PC-9 (cell line): ENCODE data around the gene ETHE1. TPM values are rescaled to one million over a fixed set of nuclear protein-coding genes. Genes with fewer than 3 reads are reported as not detected.
A peak's percentile ranks its signal among the peaks of the same experiment; 100 is the strongest.

Experiments
- BruUV-seq: library from RNA; stranded (reverse); fragments of 400-500 nt; replicated peaks from 2 replicates; lab custom pipeline; 2021; lab: Mats Ljungman, UMichigan
- CTCF ChIA-PET: fragments of 300-600 bp; sonication (Branson Sonifier 250); formaldehyde crosslinking; loops from one replicate; lab custom pipeline; 2022; ENCODE audit warnings: antibody characterized with exemption; lab: Charles Lee
- POLR2A ChIA-PET: fragments of 300-600 bp; sonication (Branson Sonifier 250); formaldehyde crosslinking; loops from one replicate; lab custom pipeline; 2022; ENCODE audit warnings: antibody characterized with exemption; ENCODE audit not compliant: unreplicated experiment; lab: Charles Lee
- DNase-seq, 2 experiments: peaks; one replicate each; pipeline versions ENCODE4 v3.0.0 to v3.0.0-alpha.2; 2015 to 2022; ENCODE audit warnings: mixed read lengths in 1 of 2
- H2AFZ ChIP-seq: fragments of 200-600 bp; sonication (generic); 2 replicates; pipeline ENCODE4 v1.8.1; 2017; ENCODE audit warnings: antibody characterized with exemption
- H3F3A ChIP-seq: fragments of 200-600 bp; sonication (generic); 2 replicates; pipeline ENCODE4 v1.8.1; 2017; ENCODE audit warnings: antibody characterized with exemption, mild to moderate bottlenecking, low read depth; ENCODE audit not compliant: insufficient read depth
- H3K27ac ChIP-seq: fragments of 200-600 bp; sonication (generic); 2 replicates; pipeline ENCODE4 v1.6.1; 2016; ENCODE audit warnings: mixed run types
- H3K27me3 ChIP-seq: fragments of 200-600 bp; sonication (generic); 2 replicates; pipeline ENCODE4 v1.6.1; 2016; ENCODE audit warnings: low read depth, mixed run types; ENCODE audit not compliant: insufficient read depth
- H3K36me3 ChIP-seq: fragments of 200-600 bp; sonication (generic); 2 replicates; pipeline ENCODE4 v1.6.1; 2016; ENCODE audit warnings: low read depth, mixed run types
- H3K4me1 ChIP-seq: fragments of 200-600 bp; sonication (generic); replicated peaks from 2 replicates; pipeline ENCODE4 v1.6.1; 2016; ENCODE audit warnings: mixed run types; ENCODE audit not compliant: insufficient read depth
- H3K4me2 ChIP-seq: fragments of 200-600 bp; sonication (generic); 2 replicates; pipeline ENCODE4 v1.6.1; 2017; ENCODE audit warnings: mixed run types
- H3K4me3 ChIP-seq: fragments of 200-600 bp; sonication (generic); 2 replicates; pipeline ENCODE4 v1.6.1; 2016; ENCODE audit warnings: mixed run types
- H3K79me2 ChIP-seq: fragments of 200-600 bp; sonication (generic); 2 replicates; pipeline ENCODE4 v1.6.1; 2017; ENCODE audit warnings: low read depth, mixed run types
- H3K9me2 ChIP-seq: fragments of 200-600 bp; sonication (generic); 2 replicates; pipeline ENCODE4 v1.8.1; 2017; ENCODE audit warnings: mild to moderate bottlenecking; ENCODE audit not compliant: insufficient read depth
- H3K9me3 ChIP-seq: fragments of 200-600 bp; sonication (generic); 2 replicates; pipeline ENCODE4 v1.8.1; 2016; ENCODE audit warnings: low read depth; ENCODE audit not compliant: insufficient read depth
- H4K20me1 ChIP-seq: fragments of 200-600 bp; sonication (generic); 2 replicates; pipeline ENCODE4 v1.8.1; 2017; ENCODE audit not compliant: insufficient read depth
- EZH2 ChIP-seq: fragments of 200-600 bp; sonication (generic); IDR thresholded peaks from 2 replicates; pipeline ENCODE4 v1.8.0; 2017; ENCODE audit warnings: antibody characterized with exemption, low read depth
- intact Hi-C: fragments of 100-400 bp; cut with micrococcal nuclease; formaldehyde crosslinking; loops from one replicate; pipeline ENCODE4 v1.10.0; 2022; ENCODE audit not compliant: unreplicated experiment
- total RNA-seq: library from RNA; stranded (reverse); gene quantifications from 2 replicates; pipeline ENCODE4 v1.2.3, GENCODE V29; 2021
- TF ChIP-seq, protein P1 (sequence below): fragments of 200-600 bp; sonication (generic); conservative IDR thresholded peaks from 2 replicates; pipeline ENCODE4 v1.6.1; 2017; ENCODE audit warnings: mixed run types, antibody characterized with exemption, mild to moderate bottlenecking, moderate library complexity

The ETHE1 gene
- total RNA-seq, 1 experiment from 2014 or later: 83.4 TPM

DNA sequence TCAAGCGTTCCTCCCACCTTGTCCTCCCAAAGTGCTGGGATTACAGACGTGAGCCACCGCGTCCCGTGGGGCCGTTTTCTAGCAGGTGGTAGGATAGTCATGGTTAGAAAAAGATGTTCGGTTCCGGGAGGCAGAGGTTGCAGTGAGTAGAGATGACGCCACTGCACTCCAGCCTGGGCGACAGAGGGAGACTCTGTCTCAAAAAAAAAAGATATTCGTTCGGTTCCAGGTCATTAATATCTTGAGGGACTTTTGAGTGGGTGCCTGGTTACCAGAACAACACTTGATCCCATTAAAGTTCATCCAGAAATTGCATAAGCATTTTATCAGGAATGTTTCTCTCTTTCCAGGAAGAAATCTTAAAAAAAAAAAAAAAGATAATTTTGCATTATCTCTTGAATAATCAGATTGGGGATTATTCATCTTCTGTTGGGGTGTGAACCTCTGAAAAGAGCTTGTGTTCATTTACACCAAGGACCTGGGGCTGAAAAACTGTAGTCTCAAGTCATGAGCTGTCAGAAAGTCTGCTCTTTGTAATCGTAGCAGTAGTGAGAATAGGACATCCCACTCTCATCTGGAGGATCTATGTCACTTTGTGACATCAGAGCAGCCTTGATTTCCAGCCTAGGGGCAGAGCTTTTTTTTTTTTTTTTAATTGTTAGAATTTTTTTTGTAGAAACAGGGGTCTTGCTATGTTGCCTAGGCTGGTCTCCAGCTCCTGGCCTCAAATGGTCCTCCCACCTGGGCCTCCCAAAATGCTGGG lies 1.0 kb upstream of the ETHE1 start:
- Histone ChIP-seq H3K27me3 (no peaks in the 10 kb centered on the region), H3K4me2 (peak overlapping the region; percentile 87; the same call in 1 of the 2 replicates), H3F3A (peaks cover 65% of the 10 kb centered on the region), H3K36me3 (0 out of 2 replicates have a peak, but pooled peaks cover 2% of the 10 kb centered on the region), H3K4me3 (no peak overlapping the region), H3K79me2 (peaks cover 38% of the 10 kb centered on the region), H2AFZ (no peak overlapping the region), H3K27ac (no peak overlapping the region), H3K9me2 (no peaks in the 10 kb centered on the region), H3K4me1 (peaks cover 57% of the 10 kb centered on the region), H3K9me3 (no peaks in the 10 kb centered on the region), H4K20me1 (no peaks in the 10 kb centered on the region)
- TF ChIP-seq, protein P1, sequence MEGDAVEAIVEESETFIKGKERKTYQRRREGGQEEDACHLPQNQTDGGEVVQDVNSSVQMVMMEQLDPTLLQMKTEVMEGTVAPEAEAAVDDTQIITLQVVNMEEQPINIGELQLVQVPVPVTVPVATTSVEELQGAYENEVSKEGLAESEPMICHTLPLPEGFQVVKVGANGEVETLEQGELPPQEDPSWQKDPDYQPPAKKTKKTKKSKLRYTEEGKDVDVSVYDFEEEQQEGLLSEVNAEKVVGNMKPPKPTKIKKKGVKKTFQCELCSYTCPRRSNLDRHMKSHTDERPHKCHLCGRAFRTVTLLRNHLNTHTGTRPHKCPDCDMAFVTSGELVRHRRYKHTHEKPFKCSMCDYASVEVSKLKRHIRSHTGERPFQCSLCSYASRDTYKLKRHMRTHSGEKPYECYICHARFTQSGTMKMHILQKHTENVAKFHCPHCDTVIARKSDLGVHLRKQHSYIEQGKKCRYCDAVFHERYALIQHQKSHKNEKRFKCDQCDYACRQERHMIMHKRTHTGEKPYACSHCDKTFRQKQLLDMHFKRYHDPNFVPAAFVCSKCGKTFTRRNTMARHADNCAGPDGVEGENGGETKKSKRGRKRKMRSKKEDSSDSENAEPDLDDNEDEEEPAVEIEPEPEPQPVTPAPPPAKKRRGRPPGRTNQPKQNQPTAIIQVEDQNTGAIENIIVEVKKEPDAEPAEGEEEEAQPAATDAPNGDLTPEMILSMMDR: no peak
- no peak for TF ChIP-seq EZH2
- POLR2A ChIA-PET: interaction anchor here (0.6 kb wide), 3 partner anchors 9 to 219 kb away, joined by 3 to 6 read pairs (median 4); partner anchors contain the start of gene IRGQ
- intact Hi-C loops: loop anchor here (5.0 kb wide), 1 partner anchor 49 kb away; the partner anchor contains the start of genes PINLYP and XRCC1
- CTCF ChIA-PET: interaction anchor here (0.6 to 0.7 kb wide), 4 partner anchors 9 to 123 kb away, joined by 3 to 9 read pairs (median 4); no protein-coding TSS in a partner anchor
- no peak for DNase-seq
- BruUV-seq: no TSS peak

DNA sequence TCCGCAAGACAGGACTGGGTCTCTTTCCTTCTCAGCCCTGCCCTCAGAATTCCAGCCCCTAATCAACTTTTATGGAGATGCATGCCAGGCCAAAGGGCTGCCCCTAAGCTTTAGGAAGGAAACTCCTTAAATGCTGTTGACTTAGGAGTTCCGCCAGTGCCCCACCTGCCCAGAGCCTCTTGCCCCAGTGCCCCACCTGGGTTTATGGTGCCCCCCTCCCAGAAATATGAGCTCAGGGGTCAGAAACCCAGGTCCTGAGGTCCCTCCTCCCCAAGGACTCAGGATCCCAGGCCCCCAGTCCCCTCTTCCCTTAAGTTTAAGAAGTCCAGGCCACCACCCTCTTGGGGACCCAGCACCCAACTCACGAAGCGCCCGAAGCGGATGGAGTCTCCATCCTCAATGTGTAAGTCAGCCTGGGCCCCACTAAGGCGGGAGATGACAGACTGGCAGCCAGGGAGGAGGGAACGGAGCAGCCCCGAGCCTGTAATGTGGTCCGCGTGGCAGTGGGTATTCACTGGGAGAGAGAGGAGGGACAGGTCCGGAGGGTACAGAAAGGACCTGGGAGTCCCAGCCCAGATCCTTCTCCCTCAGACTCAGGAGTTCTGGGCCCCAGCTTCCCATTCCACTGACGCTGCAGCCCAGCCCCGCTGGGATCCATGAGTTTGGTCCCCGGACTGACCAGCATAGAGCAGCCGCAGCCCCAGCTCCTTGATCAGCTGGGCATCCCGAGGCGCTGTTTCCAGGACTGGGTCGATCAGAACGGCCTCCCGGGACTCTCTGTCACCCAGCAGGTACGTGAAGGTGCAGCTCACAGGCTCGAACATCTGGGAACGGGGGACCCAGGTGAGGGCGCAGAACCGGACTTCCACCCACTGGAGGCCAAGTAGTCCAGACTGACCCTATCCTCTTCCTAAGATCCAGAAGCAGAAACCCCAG lies 897 bp downstream of the ETHE1 start:
- BruUV-seq: no TSS peak
- POLR2A ChIA-PET: no interaction called here
- intact Hi-C loops: loop anchor here (5.0 kb wide), 1 partner anchor 51 kb away; the partner anchor contains the start of genes PINLYP and XRCC1

More for the DNA sequence above, 897 bp downstream of the ETHE1 start:
- Histone ChIP-seq H3K79me2 (peaks cover 51% of the 10 kb centered on the region), H2AFZ (peak overlapping the region; percentile 93), H3F3A (peaks cover 56% of the 10 kb centered on the region; the same call in 1 of the 2 replicates), H3K4me2 (peak overlapping the region; percentile 87), H3K4me3 (peak overlapping the region; percentile 97), H3K9me2 (no peaks in the 10 kb centered on the region), H3K27ac (peak overlapping the region; percentile 46), H3K36me3 (0 out of 2 replicates have a peak, but pooled peaks cover 7% of the 10 kb centered on the region), H3K27me3 (no peaks in the 10 kb centered on the region), H3K9me3 (no peaks in the 10 kb centered on the region), H3K4me1 (peaks cover 50% of the 10 kb centered on the region), H4K20me1 (no peaks in the 10 kb centered on the region)
- TF ChIP-seq, protein P1: no peak
- TF ChIP-seq EZH2: no peak
- peak in 1 of 2 experiments; percentile 26 for DNase-seq
- CTCF ChIA-PET: interaction anchor here (0.6 kb wide), 1 partner anchor 10 kb away, joined by 3 read pairs; no protein-coding TSS in a partner anchor
